ENCODE data around the gene CWC22. TPM values are rescaled to one million over a fixed set of nuclear protein-coding genes. Genes with fewer than 3 reads are reported as not detected.
"Not testable (repeated sequence)": the region's sequence is repeated elsewhere in the genome, so short reads cannot be mapped to it uniquely, and the experiment has no call there.

Gene CWC22
- polyA plus RNA-seq (ENCODE audit: insufficient read length in 3 of 3), result 10 to 100 TPM; 39.6 to 44.7 (median 41.8) TPM

- peak; percentile 91 to 98 (median 96) for DNase-seq (ENCODE audit: low read depth in 3 of 3, low spot score in 2 of 3)
These were observed at the start of gene CWC22 for GRCh38 chr2:180006781-180007579. TSS of gene CWC22 (minus strand) at chr2:180007297. CDS start at chr2:179993341, 13,956 bp downstream.

GRCh38 chr2:180056367-180057118 lies 49.4 kb upstream of the CWC22 start:
- no peak for DNase-seq (ENCODE audit: low read depth in 3 of 3, low spot score in 2 of 3)

DNA sequence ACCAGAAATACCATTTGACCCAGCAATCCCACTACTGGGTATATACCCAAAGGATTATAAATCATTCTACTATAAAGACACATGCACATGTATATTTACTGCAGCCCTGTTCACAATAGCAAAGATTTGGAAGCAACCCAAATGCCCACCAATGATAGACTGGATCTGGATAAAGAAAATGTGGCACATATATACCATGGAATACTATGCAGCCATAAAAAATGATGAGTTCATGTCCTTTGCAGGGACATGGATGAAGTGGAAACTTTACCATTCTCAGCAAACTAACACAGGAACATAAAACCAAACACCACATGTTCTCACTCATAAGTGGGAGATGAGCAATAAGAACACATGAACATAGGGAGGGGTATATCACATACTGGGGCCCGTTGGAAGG lies 47.5 kb upstream of the CWC22 start:
- not testable (repeated sequence) for DNase-seq (ENCODE audit: low read depth in 3 of 3, low spot score in 2 of 3)

DNA sequence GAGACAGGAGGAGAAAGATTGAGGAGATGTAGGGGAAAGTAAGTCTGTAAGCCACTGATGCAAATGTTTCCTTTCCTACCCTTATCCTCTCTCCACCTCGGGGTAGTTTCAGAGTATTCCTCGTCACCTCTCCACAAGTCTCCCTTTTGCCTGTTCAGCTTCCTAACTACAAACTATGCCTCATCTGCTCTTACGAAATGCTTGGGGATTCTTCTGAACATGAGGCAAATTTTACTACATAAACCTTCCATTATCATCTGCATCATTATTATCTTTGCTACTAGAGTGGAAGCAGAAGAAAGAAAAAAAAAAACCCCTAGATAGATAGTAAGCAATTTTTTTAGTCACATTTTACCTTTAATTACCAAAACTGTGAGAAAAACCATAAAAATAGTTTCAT lies 43.1 kb upstream of the CWC22 start:
- no peak for DNase-seq (ENCODE audit: low read depth in 3 of 3, low spot score in 2 of 3)

- no peak for DNase-seq (ENCODE audit: low read depth in 3 of 3, low spot score in 2 of 3)
These were observed 41.2 kb upstream of the CWC22 start for GRCh38 chr2:180048251-180048650.

- no peak for DNase-seq (ENCODE audit: low read depth in 3 of 3, low spot score in 2 of 3)
These were observed 39.7 kb upstream of the CWC22 start for GRCh38 chr2:180046776-180047175.

DNA sequence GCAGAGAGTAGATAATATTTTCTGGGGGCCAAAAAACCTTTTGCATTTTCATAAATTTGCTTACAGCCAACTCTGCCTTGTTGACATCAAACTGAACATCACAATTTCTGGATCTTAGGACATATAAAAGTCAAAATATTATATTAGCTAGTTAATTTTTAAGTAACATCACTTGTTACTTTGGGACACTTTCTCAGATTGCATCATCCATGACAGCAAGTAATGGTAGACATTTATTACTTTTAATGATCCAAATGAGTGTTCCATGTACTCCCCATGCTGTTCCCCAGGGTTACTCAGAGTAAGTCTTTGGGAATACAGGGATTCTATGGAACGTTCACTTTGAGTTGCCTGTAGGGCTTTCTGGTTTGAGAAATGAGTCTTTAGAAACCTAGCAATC lies 39.1 kb upstream of the CWC22 start:
- DNase-seq (ENCODE audit: low read depth in 3 of 3, low spot score in 2 of 3), result no peak

GRCh38 chr2:180040146-180040925 lies 33.2 kb upstream of the CWC22 start:
- no peak for DNase-seq (ENCODE audit: low read depth in 3 of 3, low spot score in 2 of 3)

DNA sequence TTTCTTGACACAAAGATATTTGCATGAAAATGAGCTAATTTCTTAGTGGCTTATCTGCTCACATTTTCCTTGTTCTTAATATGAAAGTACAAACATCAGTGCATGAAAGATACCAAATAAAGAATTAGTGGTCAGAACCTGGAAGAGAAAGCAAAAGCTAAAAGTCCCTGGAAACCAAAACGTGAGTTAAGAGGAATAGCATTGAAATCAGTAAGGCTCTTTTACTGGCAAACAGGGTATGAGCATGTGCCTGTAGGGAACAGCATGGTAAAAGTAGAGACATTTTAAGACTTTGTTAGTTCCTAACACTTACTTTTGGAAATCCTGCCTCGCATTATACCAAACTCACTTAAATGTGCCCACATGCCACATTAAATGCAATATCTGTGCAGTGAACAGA lies 31.9 kb upstream of the CWC22 start:
- DNase-seq (ENCODE audit: low read depth in 3 of 3, low spot score in 2 of 3), result no peak

- peak; percentile 8 to 29 (median 15) for DNase-seq (ENCODE audit: low read depth in 3 of 3, low spot score in 2 of 3)
These were observed 27.1 kb upstream of the CWC22 start for GRCh38 chr2:180033993-180034894.

GRCh38 chr2:180029575-180029974 lies 22.5 kb upstream of the CWC22 start:
- no peak for DNase-seq (ENCODE audit: low read depth in 3 of 3, low spot score in 2 of 3)

GRCh38 chr2:180021850-180022249 lies 14.8 kb upstream of the CWC22 start:
- no peak for DNase-seq (ENCODE audit: low read depth in 3 of 3, low spot score in 2 of 3)

GRCh38 chr2:180017784-180018183 lies 10.7 kb upstream of the CWC22 start:
- DNase-seq (ENCODE audit: low read depth in 3 of 3, low spot score in 2 of 3), result no peak

DNA sequence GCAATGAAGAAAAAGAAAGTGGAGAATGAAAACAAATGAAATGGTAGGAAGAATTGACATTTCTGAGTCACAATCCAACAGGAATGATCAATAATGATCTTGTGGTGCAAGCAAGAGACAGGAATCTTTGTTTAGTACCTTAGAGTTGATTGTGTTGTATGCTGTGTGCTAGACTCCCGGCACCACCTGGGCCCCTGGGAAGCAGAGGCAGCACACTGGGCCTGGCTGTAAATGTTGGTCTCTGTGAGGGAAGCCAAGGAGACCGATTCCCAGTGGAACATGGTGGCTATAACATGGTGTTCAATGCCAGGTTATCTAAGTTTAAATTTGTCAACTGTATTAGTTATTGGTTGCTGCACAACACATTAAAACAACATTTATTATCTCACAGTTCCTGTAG lies 9.8 kb upstream of the CWC22 start:
- no peak for DNase-seq (ENCODE audit: low read depth in 3 of 3, low spot score in 2 of 3)

- DNase-seq (ENCODE audit: low read depth in 3 of 3, low spot score in 2 of 3), result no peak
These were observed 9.0 kb upstream of the CWC22 start for GRCh38 chr2:180015951-180016709.

DNA sequence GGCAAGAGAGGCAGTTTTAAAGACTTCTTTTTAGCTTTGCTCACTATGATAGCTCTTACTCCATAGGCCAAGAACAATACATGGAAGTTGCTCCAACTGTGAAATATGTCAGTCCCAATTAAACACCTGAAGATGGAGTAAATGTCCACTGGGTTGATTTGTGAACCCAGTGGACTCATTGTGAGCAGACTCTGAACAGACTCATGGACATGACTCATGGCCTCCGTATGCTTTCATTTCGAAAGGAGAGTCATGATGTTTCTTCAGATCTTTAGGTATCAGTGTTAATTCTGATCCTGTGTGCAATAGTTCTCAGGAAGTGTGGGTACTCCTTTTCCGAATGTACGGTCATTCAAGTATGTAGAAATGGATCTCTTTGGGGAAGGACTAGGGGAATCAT lies 5.4 kb upstream of the CWC22 start:
- no peak for DNase-seq (ENCODE audit: low read depth in 3 of 3, low spot score in 2 of 3)

GRCh38 chr2:180010701-180011100 lies 3.6 kb upstream of the CWC22 start:
- no peak for DNase-seq (ENCODE audit: low read depth in 3 of 3, low spot score in 2 of 3)

- DNase-seq (ENCODE audit: low read depth in 3 of 3, low spot score in 2 of 3), result no peak
These were observed 866 bp downstream of the CWC22 start for GRCh38 chr2:180006231-180006630.

GRCh38 chr2:180005465-180005864 lies 1.6 kb downstream of the CWC22 start:
- not testable (repeated sequence) for DNase-seq (ENCODE audit: low read depth in 3 of 3, low spot score in 2 of 3)

Data from right renal cortex interstitium (tissue), 3 donors.